Upper lobe of right lung (tissue), 1 donor: Measurements from ENCODE around the gene RPS15A. TPM values are rescaled to one million over a fixed set of nuclear protein-coding genes. Genes with fewer than 3 reads are reported as not detected.
"Not testable (repeated sequence)": the region's sequence is repeated elsewhere in the genome, so short reads cannot be mapped to it uniquely, and the experiment has no call there.

Experiments used
- ATAC-seq: fragments of 200-7000 bp; cut with Tn5 transposase; one replicate; pipeline ENCODE4 v1.9.1; 2020; ENCODE audit warnings: mild to moderate bottlenecking, moderate library complexity
- DNase-seq: peaks from one replicate; pipeline ENCODE4 v3.0.0-alpha.2; 2020
- H3K27ac ChIP-seq: fragments of 200-600 bp; one replicate; pipeline ENCODE4 v1.8.0; 2022
- H3K27me3 ChIP-seq: fragments of 200-600 bp; one replicate; pipeline ENCODE4 v1.8.0; 2022; ENCODE audit warnings: mild to moderate bottlenecking
- H3K36me3 ChIP-seq: fragments of 200-600 bp; one replicate; pipeline ENCODE4 v1.8.0; 2022
- H3K4me1 ChIP-seq: fragments of 200-600 bp; one replicate; pipeline ENCODE4 v1.8.0; 2022
- H3K4me3 ChIP-seq: fragments of 200-600 bp; one replicate; pipeline ENCODE4 v1.8.0; 2022; ENCODE audit warnings: mild to moderate bottlenecking
- H3K9me3 ChIP-seq: fragments of 200-600 bp; one replicate; pipeline ENCODE4 v1.8.0; 2022
- intact Hi-C: fragments of 100-400 bp; cut with DNase I; formaldehyde crosslinking; loops from one replicate; pipeline ENCODE4 v1.11.0; 2022
- total RNA-seq: library from RNA; stranded (reverse); fragmentation: NEBNext Ultra II Directional; extraction: Animal tissue kit (Norgen Biotek cat#: 25700); gene quantifications from one replicate; pipeline ENCODE4 v1.2.1, GENCODE V29; 2021
- TF ChIP-seq, protein P1 (sequence below): fragments of 200-600 bp; IDR thresholded peaks from one replicate; pipeline ENCODE4 v1.8.0; 2022; ENCODE audit warnings: antibody characterized with exemption
- donor health status: DM: no; HTN: yes; CAD: no; lungs with severe emphysema.

Gene RPS15A
- total RNA-seq, 1 donor from 2014 or later = 983 TPM

DNA sequence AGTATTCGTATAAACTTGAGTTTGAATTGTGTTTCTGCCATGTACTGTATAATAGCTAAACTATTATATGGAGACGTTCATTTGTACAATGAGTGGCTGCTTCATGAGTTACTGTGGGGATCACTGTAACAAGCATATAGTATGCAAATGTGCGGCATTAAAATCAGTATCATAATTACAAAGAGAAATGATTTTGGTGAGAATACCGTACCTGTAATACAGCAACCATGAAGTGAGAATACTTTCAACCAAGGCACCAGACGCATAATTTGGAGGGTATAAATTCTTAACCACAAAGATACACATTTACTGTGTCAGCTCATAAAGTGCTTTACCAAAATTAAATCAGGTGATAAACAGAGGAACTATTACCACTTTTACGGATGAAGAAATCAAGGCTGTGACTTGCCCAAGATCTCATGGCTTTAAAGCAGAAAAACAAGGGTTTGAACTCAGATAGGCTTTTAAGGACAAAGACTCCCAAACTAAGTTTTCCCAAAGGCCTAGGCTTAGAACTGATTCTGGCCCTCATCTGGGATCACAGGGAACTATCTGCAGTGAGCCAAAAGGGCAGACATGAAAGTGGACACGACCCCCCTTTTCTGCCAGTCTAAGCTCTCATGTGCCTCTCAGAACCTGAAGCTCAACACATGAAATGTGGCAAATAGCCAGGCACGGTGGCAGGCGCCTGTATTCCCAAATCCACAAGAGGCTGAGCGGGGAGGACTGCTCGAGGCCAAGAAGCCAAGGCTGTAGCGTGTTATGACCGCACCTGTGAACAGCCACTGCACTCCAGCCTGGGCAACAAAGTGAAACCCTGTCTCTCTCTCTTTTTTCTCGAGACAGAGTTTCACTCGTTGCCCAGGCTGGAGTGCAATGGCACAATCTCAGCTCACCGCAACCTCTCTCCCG, 6.4 kb downstream of the RPS15A start:
- TF ChIP-seq, protein P1, sequence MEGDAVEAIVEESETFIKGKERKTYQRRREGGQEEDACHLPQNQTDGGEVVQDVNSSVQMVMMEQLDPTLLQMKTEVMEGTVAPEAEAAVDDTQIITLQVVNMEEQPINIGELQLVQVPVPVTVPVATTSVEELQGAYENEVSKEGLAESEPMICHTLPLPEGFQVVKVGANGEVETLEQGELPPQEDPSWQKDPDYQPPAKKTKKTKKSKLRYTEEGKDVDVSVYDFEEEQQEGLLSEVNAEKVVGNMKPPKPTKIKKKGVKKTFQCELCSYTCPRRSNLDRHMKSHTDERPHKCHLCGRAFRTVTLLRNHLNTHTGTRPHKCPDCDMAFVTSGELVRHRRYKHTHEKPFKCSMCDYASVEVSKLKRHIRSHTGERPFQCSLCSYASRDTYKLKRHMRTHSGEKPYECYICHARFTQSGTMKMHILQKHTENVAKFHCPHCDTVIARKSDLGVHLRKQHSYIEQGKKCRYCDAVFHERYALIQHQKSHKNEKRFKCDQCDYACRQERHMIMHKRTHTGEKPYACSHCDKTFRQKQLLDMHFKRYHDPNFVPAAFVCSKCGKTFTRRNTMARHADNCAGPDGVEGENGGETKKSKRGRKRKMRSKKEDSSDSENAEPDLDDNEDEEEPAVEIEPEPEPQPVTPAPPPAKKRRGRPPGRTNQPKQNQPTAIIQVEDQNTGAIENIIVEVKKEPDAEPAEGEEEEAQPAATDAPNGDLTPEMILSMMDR = no peak
- ATAC-seq = no peak
- intact Hi-C loops = no loop called here
- no peaks in the 10 kb centered on the region for H3K27me3 ChIP-seq
- H3K27ac ChIP-seq = no peak overlapping the region
- DNase-seq = no peak
- H3K36me3 ChIP-seq = peaks cover 64% of the 10 kb centered on the region
- H3K9me3 ChIP-seq = no peaks in the 10 kb centered on the region
- peaks cover 40% of the 10 kb centered on the region for H3K4me1 ChIP-seq
- H3K4me3 ChIP-seq = no peak overlapping the region

DNA sequence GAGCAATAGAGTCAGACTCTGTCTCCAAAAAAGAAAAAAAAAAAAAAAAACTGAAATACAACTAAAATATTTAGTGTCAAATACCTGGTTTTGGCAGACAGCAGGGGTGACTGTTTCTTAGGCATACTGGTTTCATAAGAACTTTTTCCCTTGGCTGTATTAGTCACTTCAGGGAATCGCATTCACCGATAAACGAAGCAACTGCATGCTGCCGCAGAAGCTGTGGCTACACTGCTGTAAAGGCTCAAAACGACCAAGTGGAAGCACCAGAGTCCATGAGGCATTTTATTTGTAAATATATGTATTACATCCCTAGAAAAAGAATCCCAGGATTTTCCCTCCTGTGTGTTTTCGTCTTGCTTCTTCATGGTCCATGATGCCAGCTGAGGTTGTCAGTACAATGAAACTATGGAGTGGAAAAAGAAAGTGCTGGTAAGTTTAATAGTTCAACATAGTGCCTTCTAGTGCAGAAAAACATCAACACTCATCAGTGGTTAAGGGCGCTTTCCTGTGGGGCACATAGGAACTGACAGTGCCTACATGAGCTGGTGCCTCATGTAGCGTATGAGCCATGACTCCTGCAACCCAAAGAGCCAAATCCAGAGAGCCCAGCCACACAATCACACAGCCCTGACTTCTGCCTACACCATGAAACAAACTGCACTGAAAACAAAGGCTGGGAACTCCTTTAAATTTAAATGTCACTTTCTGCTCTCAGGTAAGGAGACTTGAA, 7.3 kb downstream of the RPS15A start:
- Histone ChIP-seq H3K4me1 (peaks cover 32% of the 10 kb centered on the region), H3K27ac (no peak overlapping the region), H3K9me3 (no peaks in the 10 kb centered on the region), H3K36me3 (peaks cover 55% of the 10 kb centered on the region), H3K27me3 (no peaks in the 10 kb centered on the region), H3K4me3 (no peak overlapping the region)
- DNase-seq (no peak), ATAC-seq (no peak)
- intact Hi-C loops = no loop called here
- TF ChIP-seq, protein P1 = no peak

DNA sequence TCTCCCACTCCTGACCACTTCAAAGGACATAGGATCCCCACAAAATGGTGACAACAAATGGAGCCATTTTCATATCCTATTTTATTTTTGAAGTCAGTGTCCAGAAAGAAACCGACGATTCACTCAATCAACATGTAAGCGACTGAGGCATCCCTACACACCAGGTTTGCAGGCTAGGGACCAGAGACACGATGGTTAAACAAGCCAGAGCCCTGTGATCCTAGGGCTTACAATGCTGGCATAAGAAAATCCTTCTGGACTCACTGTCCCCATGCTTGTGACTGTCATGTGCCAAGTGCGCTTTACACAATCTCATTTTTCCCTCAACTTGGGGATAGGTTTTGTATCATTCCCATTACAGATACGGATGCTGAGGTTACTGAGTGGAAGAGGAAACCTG, 8.9 kb downstream of the RPS15A start:
- H3K36me3 ChIP-seq = peaks cover 39% of the 10 kb centered on the region
- peaks cover 17% of the 10 kb centered on the region for H3K4me1 ChIP-seq
- H3K9me3 ChIP-seq, DNase-seq, ATAC-seq, H3K27me3 ChIP-seq, intact Hi-C loops, H3K27ac ChIP-seq, H3K4me3 ChIP-seq: not testable (repeated sequence)

DNA sequence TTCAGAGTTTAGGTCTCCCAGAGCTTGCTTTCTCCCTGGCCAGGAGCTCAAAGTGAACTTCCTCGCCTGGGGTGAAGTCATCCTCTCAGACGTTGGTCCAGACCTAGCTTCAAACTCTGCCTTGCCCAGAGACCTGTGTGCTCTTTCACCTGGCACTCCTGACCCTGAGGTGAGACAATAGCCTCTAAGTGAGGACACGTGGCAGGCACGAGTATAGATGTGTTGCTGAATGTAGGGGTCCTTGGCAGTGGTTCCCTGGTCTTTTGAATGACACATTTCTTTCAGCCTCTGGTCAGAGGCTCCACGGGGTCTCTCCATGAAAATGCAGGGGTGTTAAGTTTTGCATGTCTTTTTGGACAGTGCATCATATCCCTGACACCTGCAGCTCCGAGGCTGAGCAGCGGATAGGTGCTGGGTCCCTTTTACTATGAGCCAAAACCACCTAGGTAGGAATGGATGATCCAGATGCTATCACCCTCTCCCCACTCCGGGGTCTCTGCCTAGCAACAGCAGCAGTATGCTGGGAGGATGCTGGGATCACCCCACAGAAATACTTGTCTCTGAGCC, 9.6 kb downstream of the RPS15A start:
- intact Hi-C loops, H3K27me3 ChIP-seq, H3K4me3 ChIP-seq, DNase-seq, H3K9me3 ChIP-seq, H3K27ac ChIP-seq, H3K4me1 ChIP-seq: not testable (repeated sequence)
- peak; percentile 25 for ATAC-seq
- peaks cover 33% of the 10 kb centered on the region for H3K36me3 ChIP-seq

DNA sequence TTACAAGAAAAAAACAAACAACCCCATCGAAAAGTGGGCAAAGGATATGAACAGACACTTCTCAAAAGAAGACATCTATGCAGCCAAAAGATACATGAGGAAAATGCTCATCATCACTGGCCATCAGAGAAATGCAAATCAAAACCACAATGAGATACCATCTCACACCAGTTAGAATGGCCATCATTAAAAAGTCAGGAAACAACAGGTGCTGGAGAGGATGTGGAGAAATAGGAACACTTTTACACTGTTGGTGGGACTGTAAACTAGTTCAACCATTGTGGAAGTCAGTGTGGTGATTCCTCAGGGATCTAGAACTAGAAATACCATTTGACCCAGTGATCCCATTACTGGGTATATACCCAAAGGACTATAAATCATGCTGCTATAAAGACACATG, 12.5 kb downstream of the RPS15A start:
- H3K4me3 ChIP-seq, DNase-seq: not testable (repeated sequence)

DNA sequence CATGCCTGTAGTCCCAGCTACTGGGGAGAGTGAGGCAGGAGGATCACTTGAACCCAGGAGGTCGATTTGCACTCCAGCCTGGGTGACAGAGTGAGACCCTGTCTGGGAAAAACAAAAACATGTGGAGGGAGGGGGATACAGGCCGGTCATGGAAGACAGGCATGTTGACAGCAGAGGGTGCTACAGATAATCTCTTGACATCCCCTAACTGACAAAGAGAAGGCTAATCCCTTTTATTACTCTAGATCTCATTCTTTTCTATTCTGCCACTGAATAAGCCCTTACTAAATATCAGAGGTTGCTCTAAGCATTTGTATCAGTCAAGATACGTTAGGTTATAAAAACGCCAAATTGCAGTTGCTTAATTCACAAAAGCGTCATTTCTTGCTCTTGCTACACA, 13.8 kb downstream of the RPS15A start:
- H3K4me3 ChIP-seq, ATAC-seq, H3K36me3 ChIP-seq, DNase-seq, H3K9me3 ChIP-seq, H3K27ac ChIP-seq, H3K4me1 ChIP-seq, intact Hi-C loops, H3K27me3 ChIP-seq: not testable (repeated sequence)

More for the DNA sequence above, 12.5 kb downstream of the RPS15A start:
- ATAC-seq, H3K36me3 ChIP-seq, intact Hi-C loops, H3K9me3 ChIP-seq, H3K27ac ChIP-seq, H3K4me1 ChIP-seq, H3K27me3 ChIP-seq: not testable (repeated sequence)

DNA sequence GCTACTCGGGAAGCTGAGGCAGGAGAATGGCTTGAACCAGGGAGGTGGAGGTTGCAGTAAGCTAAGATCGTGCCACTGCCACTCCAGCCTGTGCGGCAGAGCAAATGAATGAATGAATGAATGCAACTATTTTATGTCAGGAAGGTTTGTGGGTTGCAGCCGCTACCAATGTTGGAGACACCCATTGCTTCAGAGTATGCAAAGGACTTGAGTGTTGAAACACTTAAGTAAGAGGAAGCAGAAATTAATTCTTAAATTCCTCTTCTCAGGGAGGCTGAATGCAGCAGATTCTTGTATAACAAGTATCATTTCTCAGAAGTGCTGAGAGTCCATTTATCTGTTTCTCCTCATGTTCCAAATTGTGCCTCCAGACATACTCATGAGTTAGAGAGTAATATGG, 15.5 kb downstream of the RPS15A start:
- H3K9me3 ChIP-seq, H3K36me3 ChIP-seq, H3K27me3 ChIP-seq, intact Hi-C loops, H3K27ac ChIP-seq, H3K4me3 ChIP-seq, H3K4me1 ChIP-seq, DNase-seq: not testable (repeated sequence)
- ATAC-seq = peak; percentile 50

DNA sequence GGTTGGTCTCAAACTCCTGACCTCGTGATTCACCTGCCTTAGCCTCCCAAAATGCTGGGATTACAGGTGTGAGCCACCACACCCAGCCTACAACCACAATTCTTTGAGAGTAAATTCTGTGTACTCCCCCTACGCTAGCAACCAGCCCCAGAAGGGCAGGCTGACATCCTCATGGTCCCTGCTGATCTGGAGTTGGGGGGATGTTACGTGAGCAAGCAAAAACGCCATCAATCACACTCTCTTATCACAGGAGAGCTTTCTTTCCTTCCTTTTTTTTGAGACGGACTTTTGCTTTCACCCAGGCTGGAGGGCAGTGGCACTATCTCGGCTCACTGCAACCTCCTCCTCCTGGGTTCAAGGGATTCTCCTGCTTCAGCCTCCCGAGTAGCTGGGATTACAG, 18.0 kb downstream of the RPS15A start:
- DNase-seq, ATAC-seq, H3K27ac ChIP-seq: not testable (repeated sequence)

DNA sequence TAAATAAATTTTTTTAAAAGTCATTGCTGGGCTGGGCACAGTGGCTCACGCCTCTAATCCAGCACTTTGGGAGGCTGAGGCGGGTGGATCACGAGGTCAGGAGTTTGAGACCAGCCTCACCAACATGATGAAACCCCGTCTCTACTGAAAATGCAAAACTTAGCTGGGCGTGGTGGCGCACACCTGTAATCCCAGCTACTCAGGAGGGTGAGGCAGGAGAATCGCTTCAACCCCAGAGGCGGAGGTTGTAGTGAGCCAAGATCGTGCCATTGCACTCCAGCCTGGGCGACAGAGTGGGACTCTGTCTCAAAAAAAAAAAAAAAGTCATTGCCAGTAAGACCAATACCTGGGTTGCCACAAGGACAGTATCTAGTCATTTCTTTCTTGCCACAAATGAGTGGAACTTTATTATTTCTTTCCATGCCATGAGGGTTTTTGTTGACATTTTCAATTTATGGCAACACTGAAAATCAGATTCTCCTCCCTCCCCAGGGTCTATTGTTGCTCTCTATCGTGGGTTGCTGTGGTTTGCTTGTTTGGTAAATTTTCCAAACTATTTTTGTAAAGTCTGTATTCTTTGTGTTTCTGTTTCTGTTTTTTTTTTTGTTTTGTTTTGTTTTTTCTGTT, 19.7 kb downstream of the RPS15A start:
- ATAC-seq, H3K36me3 ChIP-seq, H3K4me1 ChIP-seq, intact Hi-C loops, H3K27ac ChIP-seq, H3K9me3 ChIP-seq, H3K27me3 ChIP-seq, DNase-seq, H3K4me3 ChIP-seq: not testable (repeated sequence)

More for the DNA sequence above, 18.0 kb downstream of the RPS15A start:
- H3K4me1 ChIP-seq, H3K36me3 ChIP-seq, intact Hi-C loops, H3K4me3 ChIP-seq, H3K27me3 ChIP-seq, H3K9me3 ChIP-seq: not testable (repeated sequence)

DNA sequence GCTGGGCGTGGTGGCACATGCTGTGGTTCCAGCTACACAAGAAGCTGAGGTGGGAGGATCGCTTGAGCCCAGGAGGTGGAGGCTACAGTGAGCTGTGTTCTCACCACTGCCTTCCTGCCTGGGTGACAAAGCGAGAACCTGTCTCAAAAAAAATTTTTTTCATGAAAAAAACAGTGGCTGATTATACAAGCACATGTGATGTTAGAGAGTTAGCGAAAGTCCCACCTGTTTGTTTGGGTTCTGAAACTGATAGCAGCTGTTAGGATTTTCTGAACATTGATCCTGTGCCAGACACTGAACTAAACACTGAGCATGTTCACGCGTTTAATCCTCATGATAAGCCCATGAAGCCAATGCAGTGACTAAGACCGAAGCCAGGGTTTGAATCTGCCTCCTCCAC, 22.9 kb downstream of the RPS15A start:
- ATAC-seq, intact Hi-C loops: not testable (repeated sequence)

DNA sequence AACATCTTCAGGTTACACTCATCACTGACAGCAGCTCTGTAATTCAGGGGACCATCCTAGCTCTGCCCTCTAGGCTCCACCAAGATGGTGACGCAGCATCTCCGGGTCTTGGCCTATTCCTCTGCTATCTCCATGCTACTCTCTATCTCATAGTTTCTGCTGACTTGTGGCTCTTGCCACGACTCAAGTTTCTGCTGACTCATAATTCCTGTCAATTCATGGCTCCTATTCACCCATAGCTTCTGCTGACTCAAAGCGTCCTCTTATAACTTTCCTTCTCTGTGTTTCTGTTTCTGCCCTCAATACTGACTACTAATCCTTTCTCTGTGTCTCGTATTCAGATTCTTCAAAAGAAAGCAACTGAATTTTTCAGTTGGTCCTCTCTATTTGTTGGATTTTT, 27.4 kb downstream of the RPS15A start:
- H3K27me3 ChIP-seq, H3K9me3 ChIP-seq, intact Hi-C loops, H3K4me3 ChIP-seq, ATAC-seq, H3K27ac ChIP-seq, H3K4me1 ChIP-seq, DNase-seq, H3K36me3 ChIP-seq: not testable (repeated sequence)

More for the DNA sequence above, 22.9 kb downstream of the RPS15A start:
- H3K27me3 ChIP-seq, H3K27ac ChIP-seq, H3K36me3 ChIP-seq, DNase-seq, H3K4me1 ChIP-seq, H3K9me3 ChIP-seq, H3K4me3 ChIP-seq: not testable (repeated sequence)
